ENCODE results near the gene TXNRD1. TPM values are rescaled to one million over a fixed set of nuclear protein-coding genes. Genes with fewer than 3 reads are reported as not detected.
A peak's percentile ranks its signal among the peaks of the same experiment; 100 is the strongest.

Gene TXNRD1
- total and polyA plus RNA-seq, 2 of the 8 experiments (the other 6 are each of a cell fraction or from before 2014, with no cell fraction given) = 56.8 to 127 TPM

DNA sequence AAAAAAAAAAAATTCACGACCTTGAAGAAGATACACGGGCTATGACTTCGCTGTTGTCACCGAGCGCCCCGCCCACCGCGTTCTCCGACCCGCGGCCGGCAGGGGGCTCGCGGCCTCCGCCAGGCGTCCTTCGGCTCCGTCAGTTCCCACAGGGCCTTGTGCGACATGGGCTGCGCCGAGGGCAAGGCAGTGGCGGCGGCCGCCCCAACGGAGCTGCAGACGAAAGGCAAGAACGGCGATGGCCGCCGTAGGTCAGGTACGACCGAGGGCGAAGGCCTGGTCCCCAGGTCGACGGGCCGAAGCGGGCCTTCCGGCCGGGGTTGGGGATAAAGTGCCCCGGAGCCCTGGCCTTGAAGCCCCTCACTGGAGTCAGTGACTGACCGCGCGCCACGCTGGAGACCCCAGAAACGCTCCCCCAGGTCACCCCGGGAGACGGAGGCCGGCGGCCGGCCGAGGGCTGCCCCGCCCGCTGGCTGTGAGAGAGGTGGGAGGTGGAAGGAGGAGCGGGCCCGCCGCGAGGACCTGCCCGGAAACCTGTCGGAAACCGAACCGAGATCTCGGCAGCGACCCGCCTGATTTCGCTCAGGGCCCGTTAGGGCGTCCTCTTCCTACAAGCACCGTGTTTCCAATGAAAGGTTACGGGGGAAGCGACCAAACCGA is at the start of gene TXNRD1 (continued):
- TF ChIP-seq KDM5A (IDR thresholded peaks at IDR 0.05; ENCODE audit: low read length) (no peak), POLR2AphosphoS5 (IDR thresholded peaks at IDR 0.05; ENCODE audit: low read depth, low read length) (peak; percentile 75), SP1 (IDR thresholded peaks at IDR 0.05; ENCODE audit: low read depth, low read length) (0 out of 2 replicates have a peak, but pooled peaks have one; percentile 16), POLR2A (IDR thresholded peaks at IDR 0.05; ENCODE audit: control extremely low read depth in 1 of 2, low read depth in 2 of 2, low read length in 2 of 2) (peak; percentile 69 to 74), SIN3A (conservative IDR thresholded peaks at IDR 0.05 in 1 of 2, IDR thresholded peaks at IDR 0.05 in 1 of 2; ENCODE audit: low read depth in 1 of 2, low read length in 2 of 2) (peak in 1 of 2 experiments; percentile 81; a peak in 2 of 4 replicates), EZH2 (IDR thresholded peaks at IDR 0.05; ENCODE audit: low read depth, low read length, severe bottlenecking) (peak; percentile 24), CBX8 (IDR thresholded peaks at IDR 0.05; ENCODE audit: borderline replicate concordance, low read depth, low read length) (no peak), RBBP5 (IDR thresholded peaks at IDR 0.05; ENCODE audit: borderline replicate concordance, low read depth, low read length) (peak; percentile 70), BACH1 (IDR thresholded peaks at IDR 0.05; ENCODE audit: low read length) (no peak), PHF8 (conservative IDR thresholded peaks at IDR 0.05; ENCODE audit: low read depth, low read length) (peak; percentile 70), YY1 (IDR thresholded peaks at IDR 0.05; ENCODE audit: low read depth, low read length) (peak; percentile 88), RXRA (IDR thresholded peaks at IDR 0.05; ENCODE audit: insufficient read depth, low read depth, low read length) (no peak), MAFK (IDR thresholded peaks at IDR 0.05; ENCODE audit: low read depth, low read length) (no peak), NANOG (IDR thresholded peaks at IDR 0.05; ENCODE audit: insufficient read depth, low read depth, low read length, poor library complexity, severe bottlenecking) (no peak), NRF1 (IDR thresholded peaks at IDR 0.05; ENCODE audit: low read depth, low read length) (no peak), SIRT6 (IDR thresholded peaks at IDR 0.05; ENCODE audit: low read length) (no peak), KDM4A (IDR thresholded peaks at IDR 0.05; ENCODE audit: low read depth, low read length, severe bottlenecking) (peak; percentile 85), SUZ12 (IDR thresholded peaks at IDR 0.05; ENCODE audit: low read length) (no peak), SAP30 (IDR thresholded peaks at IDR 0.05; ENCODE audit: insufficient read depth, insufficient replicate concordance, low read length) (no peak), TBP (IDR thresholded peaks at IDR 0.05; ENCODE audit: low read depth, low read length) (peak; percentile 72; the same call in 1 of the 2 replicates), SRF (IDR thresholded peaks at IDR 0.05; ENCODE audit: low read depth, low read length) (no peak), SP2 (IDR thresholded peaks at IDR 0.05; ENCODE audit: low read length) (no peak)
- TF ChIP-seq, protein P1, sequence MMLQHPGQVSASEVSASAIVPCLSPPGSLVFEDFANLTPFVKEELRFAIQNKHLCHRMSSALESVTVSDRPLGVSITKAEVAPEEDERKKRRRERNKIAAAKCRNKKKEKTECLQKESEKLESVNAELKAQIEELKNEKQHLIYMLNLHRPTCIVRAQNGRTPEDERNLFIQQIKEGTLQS (IDR thresholded peaks at IDR 0.05; ENCODE audit: insufficient read depth, low read depth, low read length) = no peak

All from H1 (cell line).